K562 (cell line): Measurements from ENCODE around the gene XPR1. TPM values are rescaled to one million over a fixed set of nuclear protein-coding genes. Genes with fewer than 3 reads are reported as not detected.

Source experiments
- ATAC-seq: fragments of 200-7000 bp; cut with Tn5 transposase; 3 replicates; pipeline ENCODE4 v1.9.1; 2020; ENCODE audit warnings: moderate library complexity
- BruUV-seq: library from RNA; stranded (reverse); fragments of 400-500 nt; replicated peaks from 2 replicates; lab custom pipeline; 2021; lab: Mats Ljungman, UMichigan
- CTCF ChIA-PET: fragments of 300-600 bp; formaldehyde crosslinking; extraction: SDS; loops from one replicate; lab custom pipeline; 2021; ENCODE audit warnings: low intra/inter-chr PET ratio; lab: Yijun Ruan, JAX
- POLR2A ChIA-PET: fragments of 300-600, 350-650 bp; sonication (Branson Sonifier 250); formaldehyde crosslinking; extraction: SDS; loops from one replicate; lab custom pipeline; 2021; ENCODE audit warnings: antibody characterized with exemption, inconsistent platforms; lab: Yijun Ruan, JAX
- DNase-seq, 4 experiments: peaks; one replicate each; pipeline versions ENCODE4 v3.0.0 to v3.0.0-alpha.2; 2011 to 2018; ENCODE audit warnings: low spot score in 3 of 4, mixed read lengths in 3 of 4; ENCODE audit errors: extremely low read depth in 1 of 4
- FAIRE-seq: peaks from 2 replicates; lab custom pipeline; 2011; peaks lifted over from hg19 to GRCh38; lab: Jason Lieb, UNC
- H2AFZ ChIP-seq: 2 replicates; pipeline ENCODE4 v1.6.0; 2011; ENCODE audit warnings: low read depth, low read length, control low read depth, inconsistent platforms
- H3K27ac ChIP-seq: fragments of 200-600 bp; 3 replicates; pipeline ENCODE4 v1.8.0; 2011; ENCODE audit warnings: low read depth, mild to moderate bottlenecking, control low read depth, inconsistent platforms, low read length, moderate library complexity, mixed read lengths; ENCODE audit errors: extremely low read depth
- H3K27me3 ChIP-seq, 2 experiments: fragments of 300-600 bp in 1 of 2; 2 replicates in 1 of 2; 3 replicates in 1 of 2; pipeline versions ENCODE4 v1.6.0 to v1.8.0; 2011; ENCODE audit warnings: inconsistent platforms in 2 of 2, low read length in 2 of 2, mild to moderate bottlenecking in 1 of 2, mixed read lengths in 1 of 2, moderate library complexity in 1 of 2; ENCODE audit not compliant: control insufficient read depth in 2 of 2, insufficient read depth in 2 of 2
- H3K36me3 ChIP-seq: fragments of 300-600 bp; 3 replicates; pipeline ENCODE4 v1.8.0; 2011; ENCODE audit warnings: mild to moderate bottlenecking, low read length, inconsistent platforms; ENCODE audit not compliant: control insufficient read depth, insufficient read depth
- H3K4me1 ChIP-seq, 2 experiments: fragments of 200-600 bp in 1 of 2; replicated peaks in 1 of 2; 2 replicates in 1 of 2; 3 replicates in 1 of 2; pipeline versions ENCODE4 v1.5.1 to v1.8.0; 2011; ENCODE audit warnings: inconsistent platforms in 2 of 2, low read length in 2 of 2, mild to moderate bottlenecking in 1 of 2, mixed read lengths in 1 of 2, moderate library complexity in 1 of 2; ENCODE audit not compliant: control insufficient read depth in 2 of 2, insufficient read depth in 2 of 2
- H3K4me2 ChIP-seq: 2 replicates; pipeline ENCODE4 v1.6.1; 2011; ENCODE audit warnings: low read length, control low read depth, inconsistent platforms, mixed read lengths; ENCODE audit not compliant: insufficient read depth
- H3K4me3 ChIP-seq: fragments of 200-600 bp; sonication (generic), shearing (Covaris generic); 2 replicates; pipeline ENCODE4 v1.5.1; 2016; ENCODE audit warnings: control low read depth, inconsistent platforms
- H3K79me2 ChIP-seq: fragments of 200-600 bp; 3 replicates; pipeline ENCODE4 v1.8.0; 2011; ENCODE audit warnings: low read length, inconsistent platforms; ENCODE audit not compliant: control insufficient read depth, insufficient read depth
- H3K9ac ChIP-seq, 2 experiments: 2 replicates each; pipeline versions ENCODE4 v1.6.0 to v1.6.1; 2011; ENCODE audit warnings: low read depth in 2 of 2, low read length in 2 of 2, control low read depth in 1 of 2, inconsistent platforms in 1 of 2, mild to moderate bottlenecking in 1 of 2, mixed read lengths in 1 of 2; ENCODE audit not compliant: insufficient read depth in 1 of 2
- H3K9me1 ChIP-seq: one replicate; pipeline ENCODE4 v1.6.0; 2011; ENCODE audit warnings: inconsistent platforms, mild to moderate bottlenecking, low read length, moderate library complexity; ENCODE audit not compliant: control insufficient read depth, insufficient read depth
- H3K9me3 ChIP-seq: replicated peaks from 2 replicates; pipeline ENCODE4 v1.5.1; 2011; ENCODE audit warnings: low read depth, low read length, inconsistent platforms; ENCODE audit not compliant: control insufficient read depth, insufficient read depth
- H4K20me1 ChIP-seq: replicated peaks from 2 replicates; pipeline ENCODE4 v1.6.1; 2011; ENCODE audit warnings: low read length, inconsistent platforms, mixed read lengths; ENCODE audit not compliant: control insufficient read depth, insufficient read depth
- BCLAF1 ChIP-seq, 2 experiments: fragments of 450-650 bp in 1 of 2; IDR thresholded peaks; 2 replicates each; pipeline ENCODE4 v1.6.1; 2011 to 2017; ENCODE audit warnings: low read depth in 2 of 2, antibody characterized with exemption in 1 of 2, borderline replicate concordance in 1 of 2, low read length in 1 of 2, mild to moderate bottlenecking in 1 of 2, mixed read lengths in 1 of 2; ENCODE audit not compliant: control insufficient read depth in 1 of 2
- CLOCK ChIP-seq: fragments of 250-450 bp; sonication (Bioruptor Pico); IDR thresholded peaks from 2 replicates; pipeline ENCODE4 v1.4.0; 2020; ENCODE audit warnings: mild to moderate bottlenecking, moderate library complexity, borderline replicate concordance
- CXXC5 ChIP-seq: fragments of 250-450 bp; sonication (Bioruptor Pico); IDR thresholded peaks from 2 replicates; pipeline ENCODE4 v1.8.0; 2022; ENCODE audit warnings: inconsistent platforms, mild to moderate bottlenecking, moderate library complexity
- DACH1 ChIP-seq: fragments of 450-650 bp; IDR thresholded peaks from 2 replicates; pipeline ENCODE4 v1.6.1; 2018; ENCODE audit not compliant: partially characterized antibody
- NBN ChIP-seq: fragments of 450-650 bp; IDR thresholded peaks from 2 replicates; pipeline ENCODE4 v1.6.1; 2016; ENCODE audit warnings: low read depth, mild to moderate bottlenecking
- ZNF316 ChIP-seq: fragments of 450-650 bp; IDR thresholded peaks from 2 replicates; pipeline ENCODE4 v1.6.1; 2016
- WGBS: fragments of 100-300 bp; shearing (Covaris generic); methylation state at CpG from one replicate; pipeline ENCODE4 v1.1.6; 2016; ENCODE audit warnings: low coverage, mixed read lengths; ENCODE audit not compliant: insufficient coverage; ENCODE audit errors: missing lambda C conversion rate; 5-methylcytosine and 5-hydroxymethylcytosine counted together
- in situ Hi-C: fragments of 300-500 bp; cut with MboI; formaldehyde crosslinking; loops from 4 replicates; pipeline ENCODE4 v1.15.0; 2018; ENCODE audit warnings: inconsistent platforms, mixed read lengths
- intact Hi-C: fragments of 100-400 bp; cut with micrococcal nuclease; formaldehyde crosslinking; loops from 2 replicates; pipeline ENCODE4 v1.14.2; 2022
- polyA plus RNA-seq, 8 experiments: library from polyadenylated mRNA; depleted of rRNA in 4 of 8; stranded (reverse) in 5 of 8; unstranded in 3 of 8; fragments of >200 nt; fragmentation: Nextera tagmentation in 2 of 8; fragmentation: Illumina TruSeq in 1 of 8; extraction: Ambion mirVana in 2 of 8; extraction: Trizol in 1 of 8; gene quantifications; 2 replicates each; pipeline versions ENCODE4 v1.2.1 to v1.2.3, GENCODE V29; 2011 to 2014; ENCODE audit warnings: inconsistent platforms in 1 of 8, missing spikeins in 1 of 8
- total RNA-seq, 7 experiments: library from RNA; depleted of rRNA in 6 of 7; stranded (reverse); fragments of >200 nt in 6 of 7; fragmentation: Illumina TruSeq in 2 of 7; extraction: Trizol in 2 of 7; gene quantifications; 2 replicates each; pipeline versions ENCODE4 v1.2.1 to v1.2.3, GENCODE V29; 2011 to 2021; ENCODE audit warnings: low replicate concordance in 1 of 7

XPR1 gene
- total and polyA plus RNA-seq, 9 of the 15 experiments (the other 6 are each of a cell fraction or from before 2014, with no cell fraction given): 3.0 to 66.2 (median 38.6) TPM

- CTCF ChIA-PET: no interaction called here
- intact Hi-C loops: loop anchor here (5.0 kb wide), 1 partner anchor 158 kb away; the partner anchor contains the start of gene IER5
Measured at GRCh38 chr1:180929389-180929788, 297.6 kb downstream of the XPR1 start.

GRCh38 chr1:180930687-180931086 lies 298.9 kb downstream of the XPR1 start:
- in situ Hi-C loops: no loop called here
- H4K20me1 ChIP-seq: 0 out of 2 replicates have a peak, but pooled peaks cover 5% of the 10 kb centered on the region
- H3K4me1 ChIP-seq: peaks cover 29 to 47% of the 10 kb centered on the region in 2 experiments; a peak in 4 of 5 replicates
- intact Hi-C loops: loop anchor here (5.0 kb wide), 2 partner anchors 92 to 222 kb away; partner anchors contain the start of gene STX6
- H3K27ac ChIP-seq: no peak overlapping the region
- ChIA-PET POLR2A (no interaction called here), CTCF (no interaction called here)
- no peaks in the 10 kb centered on the region for H3K79me2 ChIP-seq
- DNase-seq (no peak), ATAC-seq (no peak), FAIRE-seq (no peak)
- no TSS peak for BruUV-seq
- H3K4me2 ChIP-seq: no peak overlapping the region
- WGBS: 61% methylated on average over 5 of the region's 5 CpGs
- H2AFZ ChIP-seq: no peak overlapping the region
- H3K9me3 ChIP-seq: no peaks in the 10 kb centered on the region
- H3K4me3 ChIP-seq: no peak overlapping the region
- H3K9ac ChIP-seq: no peak overlapping the region
- no peaks in the 10 kb centered on the region for H3K36me3 ChIP-seq
- peaks cover 4% of the 10 kb centered on the region for H3K9me1 ChIP-seq
- H3K27me3 ChIP-seq: no peaks in the 10 kb centered on the region
- TF ChIP-seq BCLAF1 (IDR thresholded peaks at IDR 0.05; ENCODE audit: borderline replicate concordance in 1 of 2, control insufficient read depth in 1 of 2, low read depth in 2 of 2, low read length in 1 of 2): no peak
- no peak for TF ChIP-seq CLOCK (CRISPR knock-in tag)
- TF ChIP-seq DACH1: no peak
- TF ChIP-seq NBN: no peak

More at GRCh38 chr1:180929389-180929788, 297.6 kb downstream of the XPR1 start:
- Histone ChIP-seq H3K4me1 (peaks cover 30 to 41% of the 10 kb centered on the region in 2 experiments; a peak in 4 of 5 replicates), H2AFZ (no peak overlapping the region), H3K79me2 (no peaks in the 10 kb centered on the region), H3K9me1 (peaks cover 4% of the 10 kb centered on the region), H3K9ac (0 out of 4 replicates have a peak overlapping the region, but pooled peaks of 1 of the 2 experiments have one; percentile 39), H3K4me2 (no peak overlapping the region), H3K36me3 (no peaks in the 10 kb centered on the region)
- POLR2A ChIA-PET: interaction anchor here (0.5 to 0.7 kb wide), 2 partner anchors 15 to 32 kb away, joined by 4 to 5 read pairs; no protein-coding TSS in a partner anchor
- in situ Hi-C loops: no loop called here
- no peak for DNase-seq
- no TSS peak for BruUV-seq
- WGBS: 77% methylated on average over 3 of the region's 3 CpGs
- TF ChIP-seq CXXC5 (CRISPR knock-in tag) (no peak), ZNF316 (0 out of 2 replicates have a peak, but pooled peaks have one; percentile 7)
- TF ChIP-seq, all 486 proteins: peak for 1
- Histone ChIP-seq H4K20me1 (0 out of 2 replicates have a peak, but pooled peaks cover 5% of the 10 kb centered on the region), H3K27me3 (no peaks in the 10 kb centered on the region), H3K27ac (no peak overlapping the region), H3K9me3 (no peaks in the 10 kb centered on the region), H3K4me3 (no peak overlapping the region)
- FAIRE-seq (no peak), ATAC-seq (no peak)
